ENCODE data around the gene FBXW5. TPM values are rescaled to one million over a fixed set of nuclear protein-coding genes. Genes with fewer than 3 reads are reported as not detected.

The FBXW5 gene
- total RNA-seq, 2 experiments from 2014 or later = 118 to 119 TPM

GRCh38 chr9:136927343-136928271, 16.9 kb downstream of the FBXW5 start:
- no peak overlapping the region for H3K27ac Mint-ChIP-seq
- POLR2A ChIA-PET = no interaction called here

DNA sequence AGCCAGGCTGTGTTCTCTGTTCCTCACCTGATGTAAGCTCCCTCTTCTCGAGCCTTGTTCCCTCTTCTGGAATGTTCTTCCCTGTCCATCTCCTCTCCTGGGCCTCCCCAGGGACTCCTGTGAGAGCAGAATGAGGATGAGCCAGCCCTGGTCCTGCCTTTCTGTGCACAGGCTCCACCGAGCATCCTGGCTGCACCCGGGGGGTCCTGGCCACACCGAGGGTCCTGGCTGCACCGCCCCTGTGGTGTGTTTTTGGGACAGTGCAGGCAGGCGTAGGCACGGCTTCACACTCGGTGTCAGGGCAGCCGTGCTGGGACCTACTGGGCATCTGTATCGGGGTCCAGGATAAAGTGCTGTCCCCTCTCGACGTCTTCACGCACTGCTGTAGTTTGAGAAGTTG, 17.8 kb downstream of the FBXW5 start:
- Mint-ChIP-seq H3K4me3 (no peak overlapping the region), H3K4me1 (peaks cover 8% of the 10 kb centered on the region), H3K27ac (no peak overlapping the region), H3K9me3 (no peaks in the 10 kb centered on the region), H3K27me3 (no peaks in the 10 kb centered on the region), H3K36me3 (ENCODE audit: low read depth) (peaks cover 50% of the 10 kb centered on the region)
- ChIA-PET POLR2A (interaction anchor here (1.1 kb wide), 1 partner anchor 11 kb away, joined by 4 read pairs; no protein-coding TSS in a partner anchor), CTCF (interaction anchor here (1.2 to 1.8 kb wide), 2 partner anchors 84 to 120 kb away, joined by 3 to 8 read pairs; partner anchors contain the start of genes AJM1 and NPDC1)
- no peak for DNase-seq

More at GRCh38 chr9:136927343-136928271, 16.9 kb downstream of the FBXW5 start:
- Mint-ChIP-seq H3K4me3 (no peak overlapping the region), H3K9me3 (no peaks in the 10 kb centered on the region), H3K4me1 (peaks cover 12% of the 10 kb centered on the region), H3K27me3 (no peaks in the 10 kb centered on the region), H3K36me3 (ENCODE audit: low read depth) (peaks cover 49% of the 10 kb centered on the region)
- CTCF ChIA-PET = interaction anchor here (1.8 kb wide), 1 partner anchor 85 kb away, joined by 8 read pairs; the partner anchor contains the start of gene AJM1
- no peak for DNase-seq

- DNase-seq = no peak
- no peak overlapping the region for H3K4me3 Mint-ChIP-seq
- no peaks in the 10 kb centered on the region for H3K27me3 Mint-ChIP-seq
- no peak overlapping the region for H3K27ac Mint-ChIP-seq
- peaks cover 45% of the 10 kb centered on the region for H3K36me3 Mint-ChIP-seq (ENCODE audit: low read depth)
- ChIA-PET CTCF (interaction anchor here (1.2 to 1.8 kb wide), 2 partner anchors 84 to 120 kb away, joined by 3 to 8 read pairs; partner anchors contain the start of genes AJM1 and NPDC1), POLR2A (interaction anchor here (1.1 kb wide), 1 partner anchor 11 kb away, joined by 4 read pairs; no protein-coding TSS in a partner anchor)
- no peaks in the 10 kb centered on the region for H3K9me3 Mint-ChIP-seq
- peaks cover 7% of the 10 kb centered on the region for H3K4me1 Mint-ChIP-seq
Measured at GRCh38 chr9:136926154-136926704, 18.3 kb downstream of the FBXW5 start.

GRCh38 chr9:136925414-136926153, 19.0 kb downstream of the FBXW5 start:
- no peaks in the 10 kb centered on the region for H3K9me3 Mint-ChIP-seq
- CTCF ChIA-PET = interaction anchor here (1.2 kb wide), 1 partner anchor 121 kb away, joined by 3 read pairs; the partner anchor contains the start of gene NPDC1
- peaks cover 46% of the 10 kb centered on the region for H3K36me3 Mint-ChIP-seq (ENCODE audit: low read depth)
- no peak for DNase-seq
- H3K4me1 Mint-ChIP-seq = peaks cover 7% of the 10 kb centered on the region
- POLR2A ChIA-PET = interaction anchor here (1.1 kb wide), 1 partner anchor 12 kb away, joined by 4 read pairs; no protein-coding TSS in a partner anchor
- H3K27me3 Mint-ChIP-seq = no peaks in the 10 kb centered on the region
- no peak overlapping the region for H3K27ac Mint-ChIP-seq
- H3K4me3 Mint-ChIP-seq = no peak overlapping the region

DNA sequence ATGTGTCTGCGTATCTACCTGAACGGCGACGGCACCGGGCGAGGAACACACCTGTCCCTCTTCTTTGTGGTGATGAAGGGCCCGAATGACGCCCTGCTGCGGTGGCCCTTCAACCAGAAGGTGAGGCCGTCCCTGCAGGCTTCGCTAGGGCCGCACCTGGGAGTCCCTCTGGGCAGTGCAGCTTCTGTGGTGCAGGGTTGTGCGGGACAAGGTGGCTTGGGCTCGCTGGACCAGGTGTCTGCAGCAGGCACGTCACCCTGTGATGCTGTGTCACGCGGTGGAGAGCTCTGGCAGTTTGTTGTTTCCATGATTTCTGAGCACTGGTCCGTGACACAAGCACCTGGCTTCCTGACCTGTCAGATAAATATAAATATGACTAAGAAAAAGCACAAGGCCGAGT, 20.7 kb downstream of the FBXW5 start:
- CTCF ChIA-PET = no interaction called here
- DNase-seq = no peak
- H3K9me3 Mint-ChIP-seq = no peaks in the 10 kb centered on the region
- H3K4me1 Mint-ChIP-seq = peaks cover 7% of the 10 kb centered on the region
- H3K36me3 Mint-ChIP-seq (ENCODE audit: low read depth) = peaks cover 49% of the 10 kb centered on the region
- H3K4me3 Mint-ChIP-seq = no peak overlapping the region
- POLR2A ChIA-PET = no interaction called here
- no peak overlapping the region for H3K27ac Mint-ChIP-seq
- H3K27me3 Mint-ChIP-seq = no peaks in the 10 kb centered on the region

DNA sequence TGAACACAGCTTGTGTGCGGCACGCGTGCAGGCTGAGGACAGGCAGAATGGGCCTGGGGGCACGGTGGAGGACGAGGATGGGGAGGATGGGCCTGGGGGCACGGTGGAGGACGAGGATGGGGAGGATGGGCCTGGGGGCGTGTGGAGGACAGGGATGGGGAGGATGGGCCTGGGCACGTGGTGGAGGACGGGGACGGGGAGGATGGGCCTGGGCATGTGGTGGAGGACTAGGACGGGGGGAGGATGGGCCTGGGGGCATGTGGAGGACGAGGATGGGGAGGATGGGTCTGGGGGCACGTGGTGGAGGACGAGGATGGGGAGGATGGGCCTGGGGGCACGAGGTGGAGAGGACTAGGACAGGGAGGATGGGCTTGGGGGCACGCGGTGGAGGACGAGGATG, 22.0 kb downstream of the FBXW5 start:
- H3K27me3 Mint-ChIP-seq = no peaks in the 10 kb centered on the region
- ChIA-PET CTCF (no interaction called here), POLR2A (no interaction called here)

GRCh38 chr9:136921718-136922117, 22.8 kb downstream of the FBXW5 start:
- Mint-ChIP-seq H3K27me3 (no peaks in the 10 kb centered on the region), H3K27ac (no peak overlapping the region), H3K9me3 (no peaks in the 10 kb centered on the region), H3K4me3 (no peak overlapping the region), H3K4me1 (peaks cover 5% of the 10 kb centered on the region), H3K36me3 (ENCODE audit: low read depth) (peaks cover 48% of the 10 kb centered on the region)
- ChIA-PET POLR2A (no interaction called here), CTCF (no interaction called here)
- no peak for DNase-seq

More for the DNA sequence above, 22.0 kb downstream of the FBXW5 start:
- Mint-ChIP-seq H3K27ac (no peak overlapping the region), H3K36me3 (ENCODE audit: low read depth) (peaks cover 46% of the 10 kb centered on the region), H3K4me3 (no peak overlapping the region), H3K4me1 (peaks cover 5% of the 10 kb centered on the region), H3K9me3 (no peaks in the 10 kb centered on the region)
- DNase-seq = no peak

DNA sequence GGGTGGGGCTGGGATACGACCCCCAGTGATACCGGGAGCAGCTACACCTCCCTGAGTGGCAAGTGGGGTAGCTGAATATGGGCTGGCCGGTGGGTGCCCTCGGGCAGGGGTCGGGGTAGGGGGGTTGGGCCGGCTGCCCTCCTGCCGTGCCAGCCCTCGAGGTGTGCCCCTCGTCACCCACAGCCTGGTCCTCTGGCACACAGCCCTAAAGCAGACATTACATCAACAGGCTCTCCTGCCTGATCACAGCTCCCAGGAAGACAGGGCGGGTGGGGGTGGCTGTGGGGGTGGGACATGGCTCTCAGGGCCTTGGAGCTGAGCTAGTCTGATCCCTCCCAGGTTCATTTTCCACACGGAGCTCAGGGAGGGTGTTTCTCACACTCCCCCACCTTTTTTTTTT, 23.2 kb downstream of the FBXW5 start:
- ChIA-PET CTCF (interaction anchor here (0.6 kb wide), 1 partner anchor 487 kb away, joined by 3 read pairs; no protein-coding TSS in a partner anchor), POLR2A (interaction anchor here (1.1 kb wide), 1 partner anchor 16 kb away, joined by 3 read pairs; no protein-coding TSS in a partner anchor)
- Mint-ChIP-seq H3K9me3 (no peaks in the 10 kb centered on the region), H3K4me3 (no peak overlapping the region), H3K4me1 (peaks cover 5% of the 10 kb centered on the region), H3K27me3 (no peaks in the 10 kb centered on the region), H3K36me3 (ENCODE audit: low read depth) (peaks cover 48% of the 10 kb centered on the region), H3K27ac (no peak overlapping the region)
- no peak for DNase-seq

DNA sequence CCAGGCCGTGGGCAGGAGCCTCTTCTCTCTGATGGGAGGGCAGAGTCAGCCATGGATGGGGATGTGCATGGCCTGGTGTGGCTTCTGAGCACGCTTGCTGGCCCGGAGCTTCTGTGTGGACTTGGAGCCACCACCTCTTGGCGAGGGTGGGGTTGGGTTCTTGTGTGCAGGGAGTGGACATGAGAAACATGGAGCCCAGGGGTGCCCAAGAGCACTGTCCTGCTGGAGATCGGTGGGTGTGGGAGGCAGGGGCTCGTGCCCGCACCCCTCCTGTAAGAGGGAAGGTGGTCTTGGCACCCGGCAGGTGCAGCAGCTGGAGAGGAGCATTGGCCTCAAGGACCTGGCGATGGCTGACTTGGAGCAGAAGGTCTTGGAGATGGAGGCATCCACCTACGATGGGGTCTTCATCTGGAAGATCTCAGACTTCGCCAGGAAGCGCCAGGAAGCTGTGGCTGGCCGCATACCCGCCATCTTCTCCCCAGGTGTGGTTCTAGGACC, 23.8 kb downstream of the FBXW5 start:
- Mint-ChIP-seq H3K4me3 (no peak overlapping the region), H3K36me3 (ENCODE audit: low read depth) (peaks cover 51% of the 10 kb centered on the region), H3K9me3 (no peaks in the 10 kb centered on the region), H3K4me1 (peaks cover 9% of the 10 kb centered on the region), H3K27ac (no peak overlapping the region), H3K27me3 (no peaks in the 10 kb centered on the region)
- CTCF ChIA-PET = interaction anchor here (0.6 kb wide), 1 partner anchor 487 kb away, joined by 3 read pairs; no protein-coding TSS in a partner anchor
- DNase-seq = no peak
- POLR2A ChIA-PET = interaction anchor here (1.1 kb wide), 1 partner anchor 17 kb away, joined by 3 read pairs; no protein-coding TSS in a partner anchor

GRCh38 chr9:136920069-136920468, 24.5 kb downstream of the FBXW5 start:
- CTCF ChIA-PET = no interaction called here
- no peaks in the 10 kb centered on the region for H3K27me3 Mint-ChIP-seq
- DNase-seq = no peak
- peaks cover 14% of the 10 kb centered on the region for H3K4me1 Mint-ChIP-seq
- POLR2A ChIA-PET = interaction anchor here (0.6 kb wide), 1 partner anchor 55 kb away, joined by 3 read pairs; no protein-coding TSS in a partner anchor
- H3K36me3 Mint-ChIP-seq (ENCODE audit: low read depth) = peaks cover 53% of the 10 kb centered on the region
- no peaks in the 10 kb centered on the region for H3K9me3 Mint-ChIP-seq
- H3K4me3 Mint-ChIP-seq = no peak overlapping the region
- H3K27ac Mint-ChIP-seq = no peak overlapping the region

GRCh38 chr9:136917902-136918301, 26.6 kb downstream of the FBXW5 start:
- H3K4me1 Mint-ChIP-seq = peaks cover 12% of the 10 kb centered on the region
- H3K36me3 Mint-ChIP-seq (ENCODE audit: low read depth) = peaks cover 57% of the 10 kb centered on the region
- ChIA-PET POLR2A (interaction anchor here (1.0 kb wide), 1 partner anchor 32 kb away, joined by 3 read pairs; the partner anchor contains the start of gene TRAF2), CTCF (interaction anchor here (0.6 kb wide), 1 partner anchor 138 kb away, joined by 3 read pairs; no protein-coding TSS in a partner anchor)
- DNase-seq = no peak
- H3K4me3 Mint-ChIP-seq = no peak overlapping the region
- no peaks in the 10 kb centered on the region for H3K27me3 Mint-ChIP-seq
- no peak overlapping the region for H3K27ac Mint-ChIP-seq
- no peaks in the 10 kb centered on the region for H3K9me3 Mint-ChIP-seq
